Gastroesophageal sphincter (tissue), 4 donors: ENCODE results near the gene MZF1. TPM values are rescaled to one million over a fixed set of nuclear protein-coding genes. Genes with fewer than 3 reads are reported as not detected.

Source experiments
- ATAC-seq: fragments of 150-250 bp; one replicate; pipeline ENCODE4 v1.9.1; 2016; ENCODE audit warnings: mild to moderate bottlenecking, moderate library complexity
- H3K27ac ChIP-seq, 4 donors: fragments of 200-600 bp; sonication (generic) in 3 of 4; 1 replicate in 3 of 4; 2 replicates in 1 of 4; pipeline ENCODE4 v1.5.1; 2016 to 2019
- H3K27me3 ChIP-seq: fragments of 200-600 bp; sonication (generic); one replicate; pipeline ENCODE4 v1.5.1; 2019
- H3K36me3 ChIP-seq, 2 donors: fragments of 200-600 bp; sonication (generic); one replicate each; pipeline ENCODE4 v1.5.1; 2019; ENCODE audit warnings: control low read depth in 1 of 2
- H3K4me1 ChIP-seq, 3 donors: fragments of 200-600 bp; sonication (generic); 1 replicate in 2 of 3; 2 replicates in 1 of 3; pipeline ENCODE4 v1.5.1; 2016 to 2019; ENCODE audit warnings: control low read depth in 2 of 3
- H3K4me3 ChIP-seq, 2 donors: fragments of 200-600 bp; sonication (generic); one replicate each; pipeline ENCODE4 v1.5.1; 2019; ENCODE audit warnings: mild to moderate bottlenecking in 1 of 2, moderate library complexity in 1 of 2
- H3K9me3 ChIP-seq, 3 donors: fragments of 200-600 bp; sonication (generic); one replicate each; pipeline ENCODE4 v1.5.1; 2017 to 2019; ENCODE audit warnings: control low read depth in 2 of 3
- EP300 ChIP-seq: sonication (generic); formaldehyde crosslinking; IDR thresholded peaks from one replicate; pipeline ENCODE4 v1.6.1; 2017; ENCODE audit warnings: antibody characterized with exemption, mild to moderate bottlenecking
- POLR2A ChIP-seq, 2 donors: fragments of 450-650 bp; IDR thresholded peaks; one replicate each; pipeline ENCODE4 v1.6.1; 2017; ENCODE audit warnings: antibody characterized with exemption in 2 of 2, mild to moderate bottlenecking in 2 of 2, moderate library complexity in 1 of 2
- POLR2AphosphoS5 ChIP-seq: sonication (generic); formaldehyde crosslinking; IDR thresholded peaks from one replicate; pipeline ENCODE4 v1.6.1; 2017; ENCODE audit warnings: antibody characterized with exemption
- WGBS, 2 donors: methylation state at CpG; one replicate each; pipeline ENCODE4 v1.1.5; 2018; ENCODE audit warnings: low coverage in 1 of 2; 5-methylcytosine and 5-hydroxymethylcytosine counted together
- total RNA-seq, 4 donors: library from RNA; depleted of rRNA; stranded (reverse); fragments of >200 nt; gene quantifications; one replicate each; pipeline ENCODE4 v1.1.0, GENCODE V29; 2016
- TF ChIP-seq, protein P1 (sequence below), 4 experiments: fragments of 200-600 bp in 2 of 4; fragments of 450-650 bp in 2 of 4; sonication (generic) in 1 of 4; IDR thresholded peaks; one replicate each; pipeline ENCODE4 v1.5.1; 2017 to 2019; ENCODE audit warnings: antibody characterized with exemption in 4 of 4, mild to moderate bottlenecking in 2 of 4, moderate library complexity in 2 of 4

The MZF1 gene
- total RNA-seq, 4 donors from 2014 or later: 13.4 to 43.7 (median 22.4) TPM

DNA sequence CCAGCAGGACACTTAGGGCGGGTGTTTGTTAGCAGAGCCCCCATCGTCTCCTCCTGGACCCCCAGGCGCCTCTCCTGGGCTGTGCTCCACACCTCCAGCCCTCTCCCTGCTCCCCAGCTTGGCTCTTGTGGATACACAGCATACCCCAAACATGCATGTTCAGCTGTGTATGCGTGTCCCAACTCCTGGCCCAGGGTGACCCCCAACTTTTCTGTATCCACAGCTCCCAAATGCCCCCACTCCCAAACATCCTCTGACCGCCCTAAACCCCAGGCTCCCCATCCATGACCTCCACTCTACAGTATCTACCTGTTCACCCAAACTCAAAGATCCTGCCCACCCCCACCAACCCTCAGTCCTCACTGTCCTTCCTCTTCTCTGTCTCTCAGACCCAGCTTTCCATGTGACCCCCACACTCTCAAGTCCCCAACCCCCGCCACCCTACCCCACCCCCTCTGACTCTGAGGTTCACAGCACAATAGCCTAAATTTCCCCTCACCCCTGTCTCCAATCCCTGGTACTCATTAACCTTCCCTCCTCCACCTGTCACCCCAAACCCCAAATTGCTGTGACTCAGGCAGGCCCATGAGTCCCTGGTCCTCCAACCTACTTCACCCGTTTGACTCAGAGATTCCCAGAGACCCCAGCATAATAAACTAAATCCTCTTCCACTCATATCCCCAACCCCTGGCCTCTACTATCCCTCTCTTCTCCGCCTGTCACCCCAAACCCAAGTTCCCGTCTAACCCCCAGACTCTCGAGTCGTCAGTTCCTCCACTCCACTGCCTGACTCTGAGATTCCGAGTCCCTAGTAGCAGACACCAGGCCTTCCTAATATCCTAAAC is 15.7 kb downstream of the MZF1 start:
- no peak for ATAC-seq
- Histone ChIP-seq H3K27ac (peak overlapping the region; percentile 90 to 100 (median 100)), H3K4me3 (peak overlapping the region; percentile 52 to 91), H3K36me3 (peaks cover 0 to 29% of the 10 kb centered on the region in 2 donors), H3K9me3 (no peaks in the 10 kb centered on the region), H3K4me1 (peaks cover 12 to 79% (median 53%) of the 10 kb centered on the region in 3 donors), H3K27me3 (no peaks in the 10 kb centered on the region)
- WGBS, 2 donors: 24 to 31% methylated on average over 10 to 12 of the region's 12 CpGs
- TF ChIP-seq, protein P1, sequence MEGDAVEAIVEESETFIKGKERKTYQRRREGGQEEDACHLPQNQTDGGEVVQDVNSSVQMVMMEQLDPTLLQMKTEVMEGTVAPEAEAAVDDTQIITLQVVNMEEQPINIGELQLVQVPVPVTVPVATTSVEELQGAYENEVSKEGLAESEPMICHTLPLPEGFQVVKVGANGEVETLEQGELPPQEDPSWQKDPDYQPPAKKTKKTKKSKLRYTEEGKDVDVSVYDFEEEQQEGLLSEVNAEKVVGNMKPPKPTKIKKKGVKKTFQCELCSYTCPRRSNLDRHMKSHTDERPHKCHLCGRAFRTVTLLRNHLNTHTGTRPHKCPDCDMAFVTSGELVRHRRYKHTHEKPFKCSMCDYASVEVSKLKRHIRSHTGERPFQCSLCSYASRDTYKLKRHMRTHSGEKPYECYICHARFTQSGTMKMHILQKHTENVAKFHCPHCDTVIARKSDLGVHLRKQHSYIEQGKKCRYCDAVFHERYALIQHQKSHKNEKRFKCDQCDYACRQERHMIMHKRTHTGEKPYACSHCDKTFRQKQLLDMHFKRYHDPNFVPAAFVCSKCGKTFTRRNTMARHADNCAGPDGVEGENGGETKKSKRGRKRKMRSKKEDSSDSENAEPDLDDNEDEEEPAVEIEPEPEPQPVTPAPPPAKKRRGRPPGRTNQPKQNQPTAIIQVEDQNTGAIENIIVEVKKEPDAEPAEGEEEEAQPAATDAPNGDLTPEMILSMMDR (IDR thresholded peaks at IDR 0.05): no peak
- no peak for TF ChIP-seq POLR2A (IDR thresholded peaks at IDR 0.05)
- TF ChIP-seq EP300: no peak
- no peak for TF ChIP-seq POLR2AphosphoS5

GRCh38 chr19:58556622-58557220 is 16.4 kb downstream of the MZF1 start:
- Histone ChIP-seq H3K27me3 (no peaks in the 10 kb centered on the region), H3K36me3 (peaks cover 0 to 36% of the 10 kb centered on the region in 2 donors), H3K27ac (peak overlapping the region in 3 of 4 donors; percentile 99 to 100 (median 100)), H3K9me3 (no peaks in the 10 kb centered on the region), H3K4me1 (peaks cover 12 to 76% (median 46%) of the 10 kb centered on the region in 3 donors), H3K4me3 (peak overlapping the region in 1 of 2 donors; percentile 91)
- TF ChIP-seq, protein P1 (IDR thresholded peaks at IDR 0.05): no peak
- TF ChIP-seq POLR2A (IDR thresholded peaks at IDR 0.05) (no peak), POLR2AphosphoS5 (no peak), EP300 (no peak)
- no peak for ATAC-seq
- 66 to 77% methylated on average over 6 of the region's 10 CpGs for WGBS, 2 donors

- Histone ChIP-seq H3K4me1 (peaks cover 12 to 69% (median 42%) of the 10 kb centered on the region in 3 donors), H3K27ac (peak overlapping the region in 3 of 4 donors; percentile 95 to 100 (median 99)), H3K4me3 (peak overlapping the region in 1 of 2 donors; percentile 81), H3K36me3 (peaks cover 0 to 43% of the 10 kb centered on the region in 2 donors), H3K9me3 (no peaks in the 10 kb centered on the region), H3K27me3 (no peaks in the 10 kb centered on the region)
- ATAC-seq: no peak
- WGBS, 2 donors: 50 to 80% methylated on average over 1 of the region's 16 CpGs
- TF ChIP-seq POLR2A (IDR thresholded peaks at IDR 0.05) (no peak), EP300 (no peak), POLR2AphosphoS5 (no peak)
- TF ChIP-seq, protein P1 (IDR thresholded peaks at IDR 0.05): no peak
Observed at GRCh38 chr19:58555920-58556621, 17.1 kb downstream of the MZF1 start.

GRCh38 chr19:58555369-58555885 is 17.7 kb downstream of the MZF1 start:
- peaks cover 12 to 63% (median 42%) of the 10 kb centered on the region in 3 donors for H3K4me1 ChIP-seq
- no peaks in the 10 kb centered on the region for H3K27me3 ChIP-seq
- TF ChIP-seq POLR2AphosphoS5 (no peak), EP300 (no peak), POLR2A (IDR thresholded peaks at IDR 0.05) (no peak)
- TF ChIP-seq, protein P1 (IDR thresholded peaks at IDR 0.05): no peak
- no peak for ATAC-seq
- H3K9me3 ChIP-seq: no peaks in the 10 kb centered on the region
- peak overlapping the region; percentile 47 to 81 for H3K4me3 ChIP-seq
- peak overlapping the region; percentile 60 to 100 (median 97) for H3K27ac ChIP-seq
- H3K36me3 ChIP-seq: peaks cover 0 to 49% of the 10 kb centered on the region in 2 donors
- 80% methylated on average over 1 of the region's 4 CpGs; no CpG with 5 or more reads in 1 of the 2 donors for WGBS, 2 donors
